A673 (cell line): ENCODE data around the gene POPDC2. TPM values are rescaled to one million over a fixed set of nuclear protein-coding genes. Genes with fewer than 3 reads are reported as not detected.

Experiments
- BruUV-seq: library from RNA; stranded (reverse); fragments of 400-500 nt; replicated peaks from 2 replicates; lab custom pipeline; 2021; lab: Mats Ljungman, UMichigan
- CTCF ChIA-PET: fragments of 300-600 bp; sonication (Branson Sonifier 250); formaldehyde crosslinking; loops from one replicate; lab custom pipeline; 2022; ENCODE audit warnings: antibody characterized with exemption; lab: Charles Lee
- POLR2A ChIA-PET: fragments of 300-600 bp; sonication (Branson Sonifier 250); formaldehyde crosslinking; loops from one replicate; lab custom pipeline; 2022; ENCODE audit warnings: antibody characterized with exemption; ENCODE audit not compliant: low non-redundant PET; lab: Charles Lee
- DNase-seq: peaks from one replicate; pipeline ENCODE4 v3.0.0-alpha.2; 2015; ENCODE audit warnings: low spot score
- H3K27ac ChIP-seq: fragments of 200-600 bp; sonication (generic); 2 replicates; pipeline ENCODE4 v1.5.1; 2016; ENCODE audit warnings: mixed run types, low read depth, mild to moderate bottlenecking, mixed read lengths, antibody characterized with exemption, low read length; ENCODE audit not compliant: poor library complexity, severe bottlenecking
- H3K27me3 ChIP-seq: fragments of 200-600 bp; sonication (generic); replicated peaks from 2 replicates; pipeline ENCODE4 v1.6.1; 2017; ENCODE audit warnings: mixed run types, low read depth, mild to moderate bottlenecking, mixed read lengths, antibody characterized with exemption, low read length; ENCODE audit not compliant: insufficient read depth, poor library complexity
- H3K36me3 ChIP-seq: fragments of 200-600 bp; sonication (generic); 2 replicates; pipeline ENCODE4 v1.6.1; 2016; ENCODE audit warnings: mixed run types, mild to moderate bottlenecking, mixed read lengths, antibody characterized with exemption, low read length; ENCODE audit not compliant: insufficient read depth, poor library complexity, severe bottlenecking
- H3K4me1 ChIP-seq: fragments of 200-600 bp; sonication (generic); 2 replicates; pipeline ENCODE4 v1.6.1; 2017; ENCODE audit warnings: mixed run types, mild to moderate bottlenecking, mixed read lengths, antibody characterized with exemption, low read length; ENCODE audit not compliant: insufficient read depth, poor library complexity, severe bottlenecking
- H3K4me3 ChIP-seq: fragments of 200-600 bp; sonication (generic); 2 replicates; pipeline ENCODE4 v1.5.1; 2016; ENCODE audit warnings: low read depth, mixed run types, mild to moderate bottlenecking, mixed read lengths, low read length; ENCODE audit not compliant: poor library complexity, severe bottlenecking
- H3K9me3 ChIP-seq: fragments of 200-600 bp; sonication (generic); 2 replicates; pipeline ENCODE4 v1.6.1; 2016; ENCODE audit warnings: mixed run types, low read depth, mild to moderate bottlenecking, mixed read lengths, antibody characterized with exemption, low read length; ENCODE audit not compliant: poor library complexity, severe bottlenecking
- CTCF ChIP-seq: fragments of 300-800, 200-600 bp; sonication (generic); conservative IDR thresholded peaks from 2 replicates; pipeline ENCODE4 v1.5.1; 2017; ENCODE audit warnings: low read depth, mild to moderate bottlenecking, antibody characterized with exemption, low read length, moderate library complexity, mixed read lengths
- EZH2 ChIP-seq: fragments of 200-600 bp; sonication (generic); IDR thresholded peaks from 2 replicates; pipeline ENCODE4 v1.6.1; 2017; ENCODE audit warnings: borderline replicate concordance, low read depth, mild to moderate bottlenecking, mixed read lengths, antibody characterized with exemption, low read length; ENCODE audit not compliant: poor library complexity, severe bottlenecking
- intact Hi-C: fragments of 100-400 bp; cut with micrococcal nuclease; formaldehyde crosslinking; loops from one replicate; pipeline ENCODE4 v1.10.0; 2022; ENCODE audit not compliant: unreplicated experiment
- total RNA-seq: library from RNA; stranded (reverse); gene quantifications from 2 replicates; pipeline ENCODE4 v1.2.3, GENCODE V29; 2021

The POPDC2 gene
- total RNA-seq, 1 experiment from 2014 or later = 0.99 TPM

GRCh38 chr3:119676771-119677640 is 16.6 kb upstream of the POPDC2 start, which contains the start of gene COX17:
TSS of gene COX17 (minus strand) at chr3:119677406. CDS start at chr3:119677310, 96 bp downstream.
- H3K9me3 ChIP-seq = no peaks in the 10 kb centered on the region
- POLR2A ChIA-PET = interaction anchor here (0.7 kb wide), 2 partner anchors 14 to 256 kb away, joined by 3 to 4 read pairs; no protein-coding TSS in a partner anchor
- peak within 1 kb of the TSS; percentile 52 for H3K4me3 ChIP-seq
- DNase-seq = peak; percentile 97
- H3K27me3 ChIP-seq = no peaks in the 10 kb centered on the region
- peak within 1 kb of the TSS; percentile 72 for H3K27ac ChIP-seq
- intact Hi-C loops = loop anchor here (2.0 to 10.0 kb wide), 3 partner anchors 76 to 532 kb away; partner anchors contain the start of gene GSK3B
- CTCF ChIA-PET = interaction anchor here (0.6 to 1.0 kb wide), 3 partner anchors 76 to 419 kb away, joined by 3 to 9 read pairs (median 4); partner anchors contain the start of gene TMEM39A
- peaks cover 20% of the 10 kb centered on the region for H3K36me3 ChIP-seq
- H3K4me1 ChIP-seq = peaks cover 11% of the 10 kb centered on the region
- TF ChIP-seq CTCF = no peak
- TF ChIP-seq EZH2 = no peak
- no TSS peak for BruUV-seq

GRCh38 chr3:119676020-119676419 is 15.6 kb upstream of the POPDC2 start:
- BruUV-seq = no TSS peak
- no peaks in the 10 kb centered on the region for H3K9me3 ChIP-seq
- H3K4me3 ChIP-seq = peak overlapping the region; percentile 52
- H3K27me3 ChIP-seq = no peaks in the 10 kb centered on the region
- ChIA-PET POLR2A (no interaction called here), CTCF (interaction anchor here (0.6 kb wide), 1 partner anchor 420 kb away, joined by 3 read pairs; no protein-coding TSS in a partner anchor)
- intact Hi-C loops = loop anchor here (2.0 to 10.0 kb wide), 3 partner anchors 75 to 531 kb away; partner anchors contain the start of gene GSK3B
- DNase-seq = no peak
- H3K4me1 ChIP-seq = peaks cover 11% of the 10 kb centered on the region
- no peak for TF ChIP-seq EZH2
- TF ChIP-seq CTCF = no peak
- H3K36me3 ChIP-seq = peaks cover 22% of the 10 kb centered on the region
- peak overlapping the region; percentile 38 for H3K27ac ChIP-seq

- no peak for DNase-seq
These were observed 14.9 kb upstream of the POPDC2 start for GRCh38 chr3:119675188-119675874.

More at GRCh38 chr3:119675188-119675874, 14.9 kb upstream of the POPDC2 start:
- no TSS peak for BruUV-seq
- intact Hi-C loops = loop anchor here (10.0 kb wide), 1 partner anchor 419 kb away; the partner anchor contains the start of gene GSK3B
- peaks cover 27% of the 10 kb centered on the region for H3K36me3 ChIP-seq
- H3K9me3 ChIP-seq = no peaks in the 10 kb centered on the region
- TF ChIP-seq EZH2 = no peak
- TF ChIP-seq CTCF = no peak
- peaks cover 12% of the 10 kb centered on the region for H3K4me1 ChIP-seq
- ChIA-PET CTCF (no interaction called here), POLR2A (interaction anchor here (0.7 kb wide), 1 partner anchor 262 kb away, joined by 7 read pairs; no protein-coding TSS in a partner anchor)
- no peaks in the 10 kb centered on the region for H3K27me3 ChIP-seq
- H3K27ac ChIP-seq = no peak overlapping the region
- H3K4me3 ChIP-seq = peak overlapping the region; percentile 52
